HFFc6 (cell line): Measurements from ENCODE around the gene TBC1D22B. TPM values are rescaled to one million over a fixed set of nuclear protein-coding genes. Genes with fewer than 3 reads are reported as not detected.

ENCODE experiments used
- DNase-seq: peaks from one replicate; pipeline ENCODE4 v3.0.0-alpha.2; 2018
- H3K27ac Mint-ChIP-seq: 2 replicates; pipeline ENCODE4 v1.8.0; 2020; ENCODE audit warnings: mild to moderate bottlenecking, mixed read lengths
- H3K27me3 Mint-ChIP-seq: 2 replicates; pipeline ENCODE4 v1.8.0; 2021; ENCODE audit warnings: mild to moderate bottlenecking, moderate library complexity, mixed read lengths; ENCODE audit not compliant: insufficient read depth
- H3K36me3 Mint-ChIP-seq: 2 replicates; pipeline ENCODE4 v1.8.0; 2021; ENCODE audit warnings: low read depth, mixed read lengths
- H3K4me1 Mint-ChIP-seq: 2 replicates; pipeline ENCODE4 v1.8.0; 2020; ENCODE audit warnings: low read depth, mixed read lengths
- H3K4me3 Mint-ChIP-seq: 2 replicates; pipeline ENCODE4 v1.8.0; 2020; ENCODE audit warnings: mild to moderate bottlenecking, moderate library complexity, mixed read lengths
- H3K9me3 Mint-ChIP-seq: 2 replicates; pipeline ENCODE4 v1.8.0; 2020; ENCODE audit warnings: mild to moderate bottlenecking, mixed read lengths
- CTCF ChIP-seq: fragments of 200-600 bp; sonication (generic); IDR thresholded peaks from 2 replicates; pipeline ENCODE4 v1.5.0; 2021; ENCODE audit warnings: antibody characterized with exemption, mild to moderate bottlenecking
- total RNA-seq, 6 experiments: library from RNA; stranded (reverse); fragmentation: NEBNext Ultra II Directional; extraction: Animal tissue kit (Norgen Biotek cat#: 25700); gene quantifications; 2 replicates in 1 of 6; 3 replicates in 5 of 6; pipeline ENCODE4 v1.2.3, GENCODE V29; 2021

Gene TBC1D22B
- total RNA-seq, 6 experiments from 2014 or later, result 9.0 to 9.6 (median 9.2) TPM

- Mint-ChIP-seq H3K36me3 (peaks cover 25% of the 10 kb centered on the region), H3K27ac (peak overlapping the region; percentile 95), H3K4me1 (peaks cover 87% of the 10 kb centered on the region), H3K27me3 (peaks cover 8% of the 10 kb centered on the region), H3K4me3 (no peak overlapping the region), H3K9me3 (peaks cover 8% of the 10 kb centered on the region)
- TF ChIP-seq CTCF, result no peak
- no peak for DNase-seq
These were observed 16.4 kb upstream of the TBC1D22B start for GRCh38 chr6:37241131-37241530.

- Mint-ChIP-seq H3K4me1 (peaks cover 90% of the 10 kb centered on the region), H3K27me3 (peaks cover 8% of the 10 kb centered on the region), H3K9me3 (peaks cover 8% of the 10 kb centered on the region), H3K36me3 (peaks cover 28% of the 10 kb centered on the region), H3K4me3 (peak overlapping the region; percentile 69), H3K27ac (peak overlapping the region; percentile 95)
- no peak for DNase-seq
- TF ChIP-seq CTCF, result no peak
These were observed 15.7 kb upstream of the TBC1D22B start for GRCh38 chr6:37241775-37242428.

DNA sequence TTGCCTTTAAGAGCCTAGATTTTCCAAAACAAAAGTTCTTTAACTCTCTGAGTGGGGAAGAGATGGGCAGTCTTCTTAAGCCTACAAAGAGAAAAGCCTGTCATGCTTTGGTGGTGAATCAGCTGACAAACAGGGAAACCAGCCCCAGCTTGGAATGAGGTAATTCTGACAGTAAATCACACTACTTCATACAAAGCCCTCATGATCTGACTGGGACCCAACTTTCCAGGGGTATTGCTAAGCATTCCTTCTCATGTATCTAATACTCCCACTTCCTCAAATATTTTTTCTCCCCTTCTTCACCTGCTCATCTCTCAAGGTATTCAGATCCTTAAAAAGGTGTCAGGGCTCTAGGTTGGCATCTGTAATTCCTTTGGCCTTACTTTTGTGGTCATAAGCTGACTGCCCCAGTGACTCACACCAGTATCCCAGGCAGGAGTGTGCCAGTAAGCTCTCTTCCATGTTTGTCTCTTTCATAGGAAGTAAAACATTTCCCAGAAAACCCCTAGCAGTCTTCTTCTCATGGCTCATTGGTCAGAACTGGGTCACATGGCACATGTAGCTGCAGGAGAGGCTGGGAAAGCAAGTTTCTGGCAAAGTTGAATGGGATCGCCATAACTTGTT is 15.0 kb upstream of the TBC1D22B start:
- Mint-ChIP-seq H3K4me1 (peaks cover 85% of the 10 kb centered on the region), H3K36me3 (peaks cover 28% of the 10 kb centered on the region), H3K9me3 (peaks cover 8% of the 10 kb centered on the region), H3K27ac (peak overlapping the region; percentile 95), H3K4me3 (peak overlapping the region; percentile 77), H3K27me3 (peaks cover 8% of the 10 kb centered on the region)
- TF ChIP-seq CTCF, result no peak
- peak; percentile 98 for DNase-seq

DNA sequence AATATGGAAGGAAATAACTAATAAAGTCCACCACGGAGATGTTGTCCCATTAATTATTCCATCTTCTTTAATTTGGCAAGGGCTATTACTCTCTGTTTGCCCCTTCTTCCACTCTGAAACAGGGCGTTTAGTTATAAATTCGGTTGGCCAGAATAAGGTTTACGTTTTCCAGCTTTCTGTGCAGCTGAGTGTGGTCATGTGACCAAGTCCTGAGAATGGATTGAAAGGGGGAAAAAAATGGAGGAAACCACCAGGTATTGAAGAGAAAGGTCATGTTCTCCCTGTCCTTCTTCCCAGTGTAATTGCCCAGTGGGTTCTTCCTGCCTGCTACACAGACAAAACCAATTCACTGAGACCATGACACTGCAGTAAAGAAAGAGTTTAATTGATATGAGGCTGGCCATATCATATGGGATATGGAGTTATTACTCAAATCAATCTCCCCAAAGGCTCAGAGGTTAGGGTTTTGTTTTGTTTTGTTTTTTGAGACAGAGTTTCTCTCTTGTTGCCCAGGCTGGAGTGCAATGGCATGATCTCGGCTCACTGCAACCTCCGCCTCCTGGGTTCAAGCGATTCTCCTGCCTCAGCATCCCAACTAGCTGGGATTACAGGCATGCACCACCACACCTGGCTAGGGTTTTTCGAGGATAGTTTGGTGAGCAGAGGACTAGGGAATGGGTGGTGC is 14.3 kb upstream of the TBC1D22B start:
- Mint-ChIP-seq H3K4me3 (peak overlapping the region; percentile 77), H3K4me1 (peaks cover 79% of the 10 kb centered on the region), H3K27ac (peak overlapping the region; percentile 95), H3K36me3 (peaks cover 34% of the 10 kb centered on the region), H3K27me3 (peaks cover 8% of the 10 kb centered on the region), H3K9me3 (peaks cover 8% of the 10 kb centered on the region)
- no peak for DNase-seq
- no peak for TF ChIP-seq CTCF

DNA sequence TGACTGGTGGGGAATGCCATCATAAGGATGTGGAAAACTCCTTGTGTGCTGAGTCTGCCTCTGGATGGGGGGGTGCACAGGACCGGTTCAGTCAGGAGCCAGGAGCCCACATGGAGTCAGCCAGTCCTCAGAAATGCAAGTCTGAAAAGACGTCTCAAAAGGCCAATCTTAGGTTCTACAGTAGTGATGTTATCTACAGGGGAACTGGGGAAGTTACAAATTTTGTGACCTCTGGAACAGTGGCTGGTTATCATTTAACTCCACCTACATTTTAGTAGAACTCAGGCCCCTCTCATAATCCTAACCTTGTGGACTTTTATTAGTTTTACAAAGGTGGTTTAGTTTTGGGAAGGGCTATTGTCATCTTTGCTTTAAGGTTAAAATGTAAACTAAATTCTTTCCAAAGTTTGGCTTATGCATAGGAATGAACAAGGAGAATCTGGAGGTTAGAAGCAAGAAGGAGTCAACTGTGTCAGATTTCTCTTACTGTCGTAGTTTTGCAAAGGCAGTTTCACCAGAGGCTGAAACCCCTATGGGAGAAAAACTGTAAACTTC is 13.7 kb upstream of the TBC1D22B start:
- peaks cover 8% of the 10 kb centered on the region for H3K27me3 Mint-ChIP-seq
- H3K27ac Mint-ChIP-seq, result peak overlapping the region; percentile 95
- no peak for TF ChIP-seq CTCF
- no peak for DNase-seq
- H3K9me3 Mint-ChIP-seq, result peaks cover 14% of the 10 kb centered on the region
- peak overlapping the region; percentile 63 for H3K4me3 Mint-ChIP-seq
- H3K36me3 Mint-ChIP-seq, result peaks cover 40% of the 10 kb centered on the region
- peaks cover 78% of the 10 kb centered on the region for H3K4me1 Mint-ChIP-seq
